ENCODE measurements around the gene MRPL10. TPM values are rescaled to one million over a fixed set of nuclear protein-coding genes. Genes with fewer than 3 reads are reported as not detected.

MRPL10 gene
- total and polyA plus RNA-seq, 10 of the 15 experiments (the other 5 are each of a cell fraction or from before 2014, with no cell fraction given) = 18.9 to 61.9 (median 47.3) TPM

DNA sequence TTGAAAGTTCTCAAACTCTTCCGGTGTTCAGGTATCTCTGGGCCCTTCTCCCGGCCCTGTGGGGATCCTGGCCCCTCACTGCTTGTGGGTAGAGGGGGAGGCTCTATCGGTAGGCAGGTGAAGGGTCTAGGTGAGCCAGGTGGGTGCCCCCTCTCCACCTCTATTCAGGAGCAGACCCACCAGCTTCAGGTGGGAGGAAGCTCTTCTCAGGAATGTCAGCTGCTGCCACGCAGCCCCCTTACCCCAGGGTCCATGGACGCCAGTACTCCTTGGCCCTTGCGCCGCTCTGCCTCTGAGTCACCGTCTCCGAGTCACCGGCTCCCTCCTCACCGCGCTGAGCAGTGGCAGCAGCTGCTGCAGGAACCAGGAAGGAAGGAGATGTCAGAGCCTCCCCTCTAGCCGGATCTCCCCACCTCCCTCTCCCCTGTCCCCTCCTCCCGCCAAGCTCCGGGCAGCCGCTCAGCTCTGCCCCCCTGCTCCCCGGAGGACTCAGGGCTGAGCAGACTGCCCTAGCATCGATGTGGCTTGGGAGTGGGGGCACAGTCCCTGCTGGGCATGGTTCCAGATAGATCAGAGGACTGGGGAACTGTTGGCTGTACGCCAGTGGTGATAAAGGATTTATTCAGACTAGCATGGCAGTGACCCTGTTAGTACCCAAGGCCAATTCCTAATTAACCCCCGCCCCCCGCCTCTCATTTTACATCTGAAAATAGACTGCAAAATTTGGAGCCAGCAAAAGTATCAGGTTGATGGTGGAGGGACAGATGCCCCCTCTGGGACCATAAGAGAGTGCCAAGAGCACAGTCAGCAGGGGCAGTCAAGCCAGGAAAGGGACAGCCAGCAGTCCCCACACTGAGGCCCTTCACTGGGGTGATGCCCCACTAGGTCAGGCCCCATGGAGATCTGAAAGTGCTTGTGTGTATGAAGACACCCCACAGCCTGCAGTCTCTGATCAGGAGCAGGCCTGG, 9.6 kb downstream of the MRPL10 start, which contains the start of gene OSBPL7 (continued):
- TF ChIP-seq, protein P1, sequence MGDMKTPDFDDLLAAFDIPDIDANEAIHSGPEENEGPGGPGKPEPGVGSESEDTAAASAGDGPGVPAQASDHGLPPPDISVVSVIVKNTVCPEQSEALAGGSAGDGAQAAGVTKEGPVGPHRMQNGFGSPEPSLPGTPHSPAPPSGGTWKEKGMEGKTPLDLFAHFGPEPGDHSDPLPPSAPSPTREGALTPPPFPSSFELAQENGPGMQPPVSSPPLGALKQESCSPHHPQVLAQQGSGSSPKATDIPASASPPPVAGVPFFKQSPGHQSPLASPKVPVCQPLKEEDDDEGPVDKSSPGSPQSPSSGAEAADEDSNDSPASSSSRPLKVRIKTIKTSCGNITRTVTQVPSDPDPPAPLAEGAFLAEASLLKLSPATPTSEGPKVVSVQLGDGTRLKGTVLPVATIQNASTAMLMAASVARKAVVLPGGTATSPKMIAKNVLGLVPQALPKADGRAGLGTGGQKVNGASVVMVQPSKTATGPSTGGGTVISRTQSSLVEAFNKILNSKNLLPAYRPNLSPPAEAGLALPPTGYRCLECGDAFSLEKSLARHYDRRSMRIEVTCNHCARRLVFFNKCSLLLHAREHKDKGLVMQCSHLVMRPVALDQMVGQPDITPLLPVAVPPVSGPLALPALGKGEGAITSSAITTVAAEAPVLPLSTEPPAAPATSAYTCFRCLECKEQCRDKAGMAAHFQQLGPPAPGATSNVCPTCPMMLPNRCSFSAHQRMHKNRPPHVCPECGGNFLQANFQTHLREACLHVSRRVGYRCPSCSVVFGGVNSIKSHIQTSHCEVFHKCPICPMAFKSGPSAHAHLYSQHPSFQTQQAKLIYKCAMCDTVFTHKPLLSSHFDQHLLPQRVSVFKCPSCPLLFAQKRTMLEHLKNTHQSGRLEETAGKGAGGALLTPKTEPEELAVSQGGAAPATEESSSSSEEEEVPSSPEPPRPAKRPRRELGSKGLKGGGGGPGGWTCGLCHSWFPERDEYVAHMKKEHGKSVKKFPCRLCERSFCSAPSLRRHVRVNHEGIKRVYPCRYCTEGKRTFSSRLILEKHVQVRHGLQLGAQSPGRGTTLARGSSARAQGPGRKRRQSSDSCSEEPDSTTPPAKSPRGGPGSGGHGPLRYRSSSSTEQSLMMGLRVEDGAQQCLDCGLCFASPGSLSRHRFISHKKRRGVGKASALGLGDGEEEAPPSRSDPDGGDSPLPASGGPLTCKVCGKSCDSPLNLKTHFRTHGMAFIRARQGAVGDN (IDR thresholded peaks at IDR 0.05) = no peak
- TF ChIP-seq RELA (IDR thresholded peaks at IDR 0.05; ENCODE audit: borderline replicate concordance, partially characterized antibody) = no peak
- no peak for TF ChIP-seq ETV6 (conservative IDR thresholded peaks at IDR 0.05 in 1 of 2, IDR thresholded peaks at IDR 0.05 in 1 of 2; ENCODE audit: borderline replicate concordance in 1 of 2, low read depth in 1 of 2)
- TF ChIP-seq, protein P2, sequence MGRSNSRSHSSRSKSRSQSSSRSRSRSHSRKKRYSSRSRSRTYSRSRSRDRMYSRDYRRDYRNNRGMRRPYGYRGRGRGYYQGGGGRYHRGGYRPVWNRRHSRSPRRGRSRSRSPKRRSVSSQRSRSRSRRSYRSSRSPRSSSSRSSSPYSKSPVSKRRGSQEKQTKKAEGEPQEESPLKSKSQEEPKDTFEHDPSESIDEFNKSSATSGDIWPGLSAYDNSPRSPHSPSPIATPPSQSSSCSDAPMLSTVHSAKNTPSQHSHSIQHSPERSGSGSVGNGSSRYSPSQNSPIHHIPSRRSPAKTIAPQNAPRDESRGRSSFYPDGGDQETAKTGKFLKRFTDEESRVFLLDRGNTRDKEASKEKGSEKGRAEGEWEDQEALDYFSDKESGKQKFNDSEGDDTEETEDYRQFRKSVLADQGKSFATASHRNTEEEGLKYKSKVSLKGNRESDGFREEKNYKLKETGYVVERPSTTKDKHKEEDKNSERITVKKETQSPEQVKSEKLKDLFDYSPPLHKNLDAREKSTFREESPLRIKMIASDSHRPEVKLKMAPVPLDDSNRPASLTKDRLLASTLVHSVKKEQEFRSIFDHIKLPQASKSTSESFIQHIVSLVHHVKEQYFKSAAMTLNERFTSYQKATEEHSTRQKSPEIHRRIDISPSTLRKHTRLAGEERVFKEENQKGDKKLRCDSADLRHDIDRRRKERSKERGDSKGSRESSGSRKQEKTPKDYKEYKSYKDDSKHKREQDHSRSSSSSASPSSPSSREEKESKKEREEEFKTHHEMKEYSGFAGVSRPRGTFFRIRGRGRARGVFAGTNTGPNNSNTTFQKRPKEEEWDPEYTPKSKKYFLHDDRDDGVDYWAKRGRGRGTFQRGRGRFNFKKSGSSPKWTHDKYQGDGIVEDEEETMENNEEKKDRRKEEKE (IDR thresholded peaks at IDR 0.05) = no peak
- no peak for TF ChIP-seq RAD51 (IDR thresholded peaks at IDR 0.05)
- TF ChIP-seq NR2C1 (IDR thresholded peaks at IDR 0.05) = no peak
- TF ChIP-seq, protein P3, sequence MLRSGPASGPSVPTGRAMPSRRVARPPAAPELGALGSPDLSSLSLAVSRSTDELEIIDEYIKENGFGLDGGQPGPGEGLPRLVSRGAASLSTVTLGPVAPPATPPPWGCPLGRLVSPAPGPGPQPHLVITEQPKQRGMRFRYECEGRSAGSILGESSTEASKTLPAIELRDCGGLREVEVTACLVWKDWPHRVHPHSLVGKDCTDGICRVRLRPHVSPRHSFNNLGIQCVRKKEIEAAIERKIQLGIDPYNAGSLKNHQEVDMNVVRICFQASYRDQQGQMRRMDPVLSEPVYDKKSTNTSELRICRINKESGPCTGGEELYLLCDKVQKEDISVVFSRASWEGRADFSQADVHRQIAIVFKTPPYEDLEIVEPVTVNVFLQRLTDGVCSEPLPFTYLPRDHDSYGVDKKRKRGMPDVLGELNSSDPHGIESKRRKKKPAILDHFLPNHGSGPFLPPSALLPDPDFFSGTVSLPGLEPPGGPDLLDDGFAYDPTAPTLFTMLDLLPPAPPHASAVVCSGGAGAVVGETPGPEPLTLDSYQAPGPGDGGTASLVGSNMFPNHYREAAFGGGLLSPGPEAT (IDR thresholded peaks at IDR 0.05; ENCODE audit: low read depth) = 0 out of 2 replicates have a peak, but pooled peaks have one; percentile 45
- no peak for TF ChIP-seq JUNB (IDR thresholded peaks at IDR 0.05)
- TF ChIP-seq, protein P4, sequence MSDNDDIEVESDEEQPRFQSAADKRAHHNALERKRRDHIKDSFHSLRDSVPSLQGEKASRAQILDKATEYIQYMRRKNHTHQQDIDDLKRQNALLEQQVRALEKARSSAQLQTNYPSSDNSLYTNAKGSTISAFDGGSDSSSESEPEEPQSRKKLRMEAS (IDR thresholded peaks at IDR 0.05; ENCODE audit: low read depth, low read length) = peak; percentile 45; the same call in 1 of the 2 replicates
- TF ChIP-seq, protein P5, sequence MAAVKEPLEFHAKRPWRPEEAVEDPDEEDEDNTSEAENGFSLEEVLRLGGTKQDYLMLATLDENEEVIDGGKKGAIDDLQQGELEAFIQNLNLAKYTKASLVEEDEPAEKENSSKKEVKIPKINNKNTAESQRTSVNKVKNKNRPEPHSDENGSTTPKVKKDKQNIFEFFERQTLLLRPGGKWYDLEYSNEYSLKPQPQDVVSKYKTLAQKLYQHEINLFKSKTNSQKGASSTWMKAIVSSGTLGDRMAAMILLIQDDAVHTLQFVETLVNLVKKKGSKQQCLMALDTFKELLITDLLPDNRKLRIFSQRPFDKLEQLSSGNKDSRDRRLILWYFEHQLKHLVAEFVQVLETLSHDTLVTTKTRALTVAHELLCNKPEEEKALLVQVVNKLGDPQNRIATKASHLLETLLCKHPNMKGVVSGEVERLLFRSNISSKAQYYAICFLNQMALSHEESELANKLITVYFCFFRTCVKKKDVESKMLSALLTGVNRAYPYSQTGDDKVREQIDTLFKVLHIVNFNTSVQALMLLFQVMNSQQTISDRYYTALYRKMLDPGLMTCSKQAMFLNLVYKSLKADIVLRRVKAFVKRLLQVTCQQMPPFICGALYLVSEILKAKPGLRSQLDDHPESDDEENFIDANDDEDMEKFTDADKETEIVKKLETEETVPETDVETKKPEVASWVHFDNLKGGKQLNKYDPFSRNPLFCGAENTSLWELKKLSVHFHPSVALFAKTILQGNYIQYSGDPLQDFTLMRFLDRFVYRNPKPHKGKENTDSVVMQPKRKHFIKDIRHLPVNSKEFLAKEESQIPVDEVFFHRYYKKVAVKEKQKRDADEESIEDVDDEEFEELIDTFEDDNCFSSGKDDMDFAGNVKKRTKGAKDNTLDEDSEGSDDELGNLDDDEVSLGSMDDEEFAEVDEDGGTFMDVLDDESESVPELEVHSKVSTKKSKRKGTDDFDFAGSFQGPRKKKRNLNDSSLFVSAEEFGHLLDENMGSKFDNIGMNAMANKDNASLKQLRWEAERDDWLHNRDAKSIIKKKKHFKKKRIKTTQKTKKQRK (IDR thresholded peaks at IDR 0.05; ENCODE audit: low read depth, low read length) = no peak
- TF ChIP-seq PAX8 (IDR thresholded peaks at IDR 0.05) = no peak
- peak; percentile 20; the same call in 1 of the 2 replicates for TF ChIP-seq ATF7 (IDR thresholded peaks at IDR 0.05; ENCODE audit: low read depth)
- no peak for TF ChIP-seq ZBED1 (IDR thresholded peaks at IDR 0.05; ENCODE audit: borderline replicate concordance)
- no peak for TF ChIP-seq ZNF622 (IDR thresholded peaks at IDR 0.05)
- TF ChIP-seq CBX5 (IDR thresholded peaks at IDR 0.05; ENCODE audit: low read depth) = no peak
